Colonic mucosa (tissue), 4 donors: Measurements from ENCODE around the gene FHAD1. TPM values are rescaled to one million over a fixed set of nuclear protein-coding genes. Genes with fewer than 3 reads are reported as not detected.

ENCODE experiments used
- DNase-seq: peaks from one replicate; pipeline ENCODE4 v3.0.0-alpha.2; 2020
- H3K27ac ChIP-seq: fragments of 200-600 bp; one replicate; pipeline ENCODE4 v1.8.0; 2021
- H3K27me3 ChIP-seq: fragments of 200-600 bp; one replicate; pipeline ENCODE4 v1.8.0; 2021
- H3K36me3 ChIP-seq: fragments of 200-600 bp; one replicate; pipeline ENCODE4 v1.8.0; 2021
- H3K4me1 ChIP-seq: fragments of 200-600 bp; one replicate; pipeline ENCODE4 v1.8.0; 2021; ENCODE audit warnings: mild to moderate bottlenecking
- H3K4me3 ChIP-seq: fragments of 200-600 bp; one replicate; pipeline ENCODE4 v1.8.0; 2021
- H3K9ac ChIP-seq, 2 donors: one replicate each; pipeline ENCODE4 v1.7.0; 2013; ENCODE audit warnings: control low read depth in 2 of 2, low read depth in 2 of 2, low read length in 2 of 2
- H3K9me3 ChIP-seq: fragments of 200-600 bp; one replicate; pipeline ENCODE4 v1.8.0; 2021
- intact Hi-C: fragments of 100-400 bp; cut with DNase I; formaldehyde crosslinking; loops from one replicate; pipeline ENCODE4 v1.14.1; 2022
- total RNA-seq, 2 donors: library from RNA; stranded (reverse); fragmentation: NEBNext Ultra II Directional in 1 of 2; extraction: Animal tissue kit (Norgen Biotek cat#: 25700) in 1 of 2; gene quantifications; one replicate each; pipeline ENCODE4 v1.2.1, GENCODE V29; 2021
- TF ChIP-seq, protein P1 (sequence below): fragments of 200-600 bp; IDR thresholded peaks from one replicate; pipeline ENCODE4 v1.8.0; 2022; ENCODE audit warnings: antibody characterized with exemption, mild to moderate bottlenecking
- donor health status: healthy.
- donor health status: DM: no; HTN: no; CAD: no.
- donor health status: DM: no; HTN: no; CAD: no.

FHAD1 gene
- total RNA-seq, 2 donors from 2014 or later = 1.5 to 1.8 TPM

- H3K27ac ChIP-seq = peak overlapping the region; percentile 66
- H3K4me1 ChIP-seq = no peaks in the 10 kb centered on the region
- no peak overlapping the region for H3K4me3 ChIP-seq
- no peaks in the 10 kb centered on the region for H3K27me3 ChIP-seq
- DNase-seq = peak; percentile 71
- H3K36me3 ChIP-seq = no peaks in the 10 kb centered on the region
- H3K9me3 ChIP-seq = no peaks in the 10 kb centered on the region
- TF ChIP-seq, protein P1, sequence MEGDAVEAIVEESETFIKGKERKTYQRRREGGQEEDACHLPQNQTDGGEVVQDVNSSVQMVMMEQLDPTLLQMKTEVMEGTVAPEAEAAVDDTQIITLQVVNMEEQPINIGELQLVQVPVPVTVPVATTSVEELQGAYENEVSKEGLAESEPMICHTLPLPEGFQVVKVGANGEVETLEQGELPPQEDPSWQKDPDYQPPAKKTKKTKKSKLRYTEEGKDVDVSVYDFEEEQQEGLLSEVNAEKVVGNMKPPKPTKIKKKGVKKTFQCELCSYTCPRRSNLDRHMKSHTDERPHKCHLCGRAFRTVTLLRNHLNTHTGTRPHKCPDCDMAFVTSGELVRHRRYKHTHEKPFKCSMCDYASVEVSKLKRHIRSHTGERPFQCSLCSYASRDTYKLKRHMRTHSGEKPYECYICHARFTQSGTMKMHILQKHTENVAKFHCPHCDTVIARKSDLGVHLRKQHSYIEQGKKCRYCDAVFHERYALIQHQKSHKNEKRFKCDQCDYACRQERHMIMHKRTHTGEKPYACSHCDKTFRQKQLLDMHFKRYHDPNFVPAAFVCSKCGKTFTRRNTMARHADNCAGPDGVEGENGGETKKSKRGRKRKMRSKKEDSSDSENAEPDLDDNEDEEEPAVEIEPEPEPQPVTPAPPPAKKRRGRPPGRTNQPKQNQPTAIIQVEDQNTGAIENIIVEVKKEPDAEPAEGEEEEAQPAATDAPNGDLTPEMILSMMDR = no peak
- H3K9ac ChIP-seq = peak overlapping the region in 1 of 2 donors; percentile 51
- intact Hi-C loops = no loop called here
These were observed 104.3 kb downstream of the FHAD1 start for GRCh38 chr1:15351310-15351709.

- intact Hi-C loops = no loop called here
- DNase-seq = peak; percentile 80
- Histone ChIP-seq H3K9me3 (no peaks in the 10 kb centered on the region), H3K4me1 (no peaks in the 10 kb centered on the region), H3K27ac (peak overlapping the region; percentile 66), H3K36me3 (no peaks in the 10 kb centered on the region), H3K27me3 (no peaks in the 10 kb centered on the region), H3K9ac (peak overlapping the region; percentile 37 to 51), H3K4me3 (no peak overlapping the region)
- TF ChIP-seq, protein P1 = no peak
These were observed 105.3 kb downstream of the FHAD1 start for GRCh38 chr1:15352128-15352957.

GRCh38 chr1:15353839-15354579 is 107.0 kb downstream of the FHAD1 start:
- Histone ChIP-seq H3K4me3 (no peak overlapping the region), H3K27me3 (no peaks in the 10 kb centered on the region), H3K9ac (no peak overlapping the region), H3K9me3 (no peaks in the 10 kb centered on the region), H3K27ac (no peak overlapping the region), H3K36me3 (no peaks in the 10 kb centered on the region), H3K4me1 (no peaks in the 10 kb centered on the region)
- no peak for DNase-seq
- TF ChIP-seq, protein P1 = no peak
- intact Hi-C loops = no loop called here

DNA sequence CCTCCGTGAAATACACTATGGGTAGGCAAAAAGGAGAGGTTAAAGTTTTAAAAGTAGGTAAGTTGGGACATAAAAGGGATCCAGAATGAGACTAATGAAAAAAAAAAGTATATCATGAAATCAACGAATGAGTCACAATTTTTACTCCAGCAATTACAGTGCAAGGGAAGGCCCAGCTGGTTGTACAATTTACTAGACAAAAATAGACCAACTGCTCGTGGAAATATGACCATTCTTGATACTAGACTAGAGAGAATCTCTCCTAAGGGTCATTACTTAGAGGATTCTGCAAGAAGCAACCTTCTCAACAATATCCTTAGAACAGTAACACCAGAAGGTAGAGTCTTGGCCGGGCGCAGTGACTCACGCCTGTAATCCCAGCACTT is 107.5 kb downstream of the FHAD1 start:
- no peaks in the 10 kb centered on the region for H3K27me3 ChIP-seq
- H3K9me3 ChIP-seq = no peaks in the 10 kb centered on the region
- H3K4me1 ChIP-seq = no peaks in the 10 kb centered on the region
- H3K27ac ChIP-seq = no peak overlapping the region
- H3K4me3 ChIP-seq = no peak overlapping the region
- no peak overlapping the region for H3K9ac ChIP-seq
- DNase-seq = no peak
- H3K36me3 ChIP-seq = no peaks in the 10 kb centered on the region
- intact Hi-C loops = no loop called here
- TF ChIP-seq, protein P1 = no peak

DNA sequence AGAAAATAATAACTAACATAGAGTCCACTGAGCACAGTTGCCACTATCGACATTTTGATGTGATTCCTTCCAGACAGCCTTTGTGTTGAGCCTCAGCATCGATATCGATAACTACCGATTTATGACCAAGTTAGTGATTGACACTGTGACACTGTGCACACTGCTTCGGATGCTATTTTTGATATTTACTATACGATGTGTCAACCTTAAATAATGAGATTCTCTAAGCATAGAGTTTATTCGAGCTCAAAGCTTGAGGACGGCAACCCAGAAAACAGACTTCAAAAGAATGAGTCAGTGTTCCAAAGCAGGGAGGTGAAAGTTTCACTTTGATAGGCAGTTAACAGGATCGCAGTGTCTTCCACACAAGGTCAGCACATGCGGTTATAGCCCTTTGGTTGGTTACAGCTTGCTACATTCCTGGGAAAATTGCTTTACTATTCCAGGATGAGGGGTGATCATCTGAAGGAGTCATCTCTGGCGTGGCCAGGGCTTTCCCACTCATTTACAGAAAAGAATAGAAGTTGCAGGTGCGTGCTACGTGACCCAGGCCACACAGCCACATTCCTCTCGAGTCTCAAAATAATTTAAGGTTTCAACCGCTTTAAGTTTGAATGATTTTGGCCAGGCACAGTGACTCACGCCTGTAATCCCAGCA is 109.1 kb downstream of the FHAD1 start:
- H3K27ac ChIP-seq = no peak overlapping the region

More for the DNA sequence above, 109.1 kb downstream of the FHAD1 start:
- Histone ChIP-seq H3K36me3 (no peaks in the 10 kb centered on the region), H3K27me3 (no peaks in the 10 kb centered on the region), H3K9me3 (no peaks in the 10 kb centered on the region), H3K4me3 (no peak overlapping the region), H3K4me1 (no peaks in the 10 kb centered on the region), H3K9ac (no peak overlapping the region)
- TF ChIP-seq, protein P1 = no peak
- no peak for DNase-seq
- intact Hi-C loops = no loop called here
